GM18511 (cell line): ENCODE results near the gene NPB.

Experiments
- ATAC-seq: cut with Tn5 transposase; IDR thresholded peaks from one replicate; pipeline ENCODE4 v1.9.1; 2021; ENCODE audit warnings: mild to moderate bottlenecking, moderate library complexity; ENCODE audit not compliant: unreplicated experiment

The NPB gene

GRCh38 chr17:81902023-81902652 lies at the start of gene NPB:
Gene NPB (plus strand): TSS chr17:81902238. CDS start chr17:81902278, 40 bp downstream.
- no peak for ATAC-seq

GRCh38 chr17:81854974-81855774 lies 46.9 kb upstream of the NPB start:
- ATAC-seq = no peak

- ATAC-seq = no peak
Observed at GRCh38 chr17:81858170-81858966, 43.7 kb upstream of the NPB start.

GRCh38 chr17:81858967-81859905 lies 42.8 kb upstream of the NPB start:
- ATAC-seq = no peak

GRCh38 chr17:81859906-81860755 lies 41.9 kb upstream of the NPB start, which contains the start of gene P4HB:
Gene P4HB (minus strand): TSS chr17:81860535. CDS start chr17:81860471, 64 bp downstream.
- no peak for ATAC-seq

GRCh38 chr17:81860756-81861568 lies 41.1 kb upstream of the NPB start:
- peak; percentile 83 for ATAC-seq

GRCh38 chr17:81863123-81863675 lies 38.8 kb upstream of the NPB start:
- no peak for ATAC-seq

GRCh38 chr17:81863833-81864768 lies 37.9 kb upstream of the NPB start:
- ATAC-seq = no peak

GRCh38 chr17:81865358-81865732 lies 36.7 kb upstream of the NPB start:
- no peak for ATAC-seq

GRCh38 chr17:81865733-81866439 lies 36.2 kb upstream of the NPB start:
- no peak for ATAC-seq

- ATAC-seq = no peak
Observed at GRCh38 chr17:81866440-81867169, 35.4 kb upstream of the NPB start.

- ATAC-seq = no peak
Observed at GRCh38 chr17:81867170-81867990, 34.7 kb upstream of the NPB start.

GRCh38 chr17:81867991-81868673 lies 33.9 kb upstream of the NPB start:
- no peak for ATAC-seq

GRCh38 chr17:81868674-81869220 lies 33.3 kb upstream of the NPB start:
- no peak for ATAC-seq
